NCI-H187 treated with DMSO at 0.1 percent for 48 hours (cell line): ENCODE data around the gene NELFCD.

Source experiments
- DNase-seq: peaks from one replicate; lab custom pipeline; 2025; lab: John Stamatoyannopoulos, UW

Gene NELFCD

GRCh38 chr20:58994390-58995159 lies 13.5 kb downstream of the NELFCD start:
- no peak for DNase-seq

- DNase-seq: no peak
These were observed 14.6 kb downstream of the NELFCD start for GRCh38 chr20:58995461-58996225.

DNA sequence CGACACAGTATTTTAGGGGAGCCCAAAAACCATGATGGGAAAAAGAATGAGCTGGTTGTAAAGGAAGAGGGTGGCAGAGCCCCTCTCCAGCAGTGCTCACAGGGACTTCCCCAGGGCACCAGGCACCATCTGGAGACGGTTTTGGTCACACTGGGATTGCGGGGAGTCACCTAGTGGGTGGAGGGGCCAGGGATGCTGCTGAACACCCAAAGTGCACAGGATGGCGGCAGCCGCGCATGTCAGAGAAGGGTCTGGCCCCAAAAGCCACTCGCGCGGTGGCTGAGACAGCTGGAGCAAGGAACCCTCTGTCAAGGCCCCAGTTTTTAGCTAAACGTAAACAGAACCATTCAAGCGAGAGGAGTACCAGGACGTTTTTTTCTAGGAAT lies 15.2 kb downstream of the NELFCD start:
- DNase-seq: no peak

DNA sequence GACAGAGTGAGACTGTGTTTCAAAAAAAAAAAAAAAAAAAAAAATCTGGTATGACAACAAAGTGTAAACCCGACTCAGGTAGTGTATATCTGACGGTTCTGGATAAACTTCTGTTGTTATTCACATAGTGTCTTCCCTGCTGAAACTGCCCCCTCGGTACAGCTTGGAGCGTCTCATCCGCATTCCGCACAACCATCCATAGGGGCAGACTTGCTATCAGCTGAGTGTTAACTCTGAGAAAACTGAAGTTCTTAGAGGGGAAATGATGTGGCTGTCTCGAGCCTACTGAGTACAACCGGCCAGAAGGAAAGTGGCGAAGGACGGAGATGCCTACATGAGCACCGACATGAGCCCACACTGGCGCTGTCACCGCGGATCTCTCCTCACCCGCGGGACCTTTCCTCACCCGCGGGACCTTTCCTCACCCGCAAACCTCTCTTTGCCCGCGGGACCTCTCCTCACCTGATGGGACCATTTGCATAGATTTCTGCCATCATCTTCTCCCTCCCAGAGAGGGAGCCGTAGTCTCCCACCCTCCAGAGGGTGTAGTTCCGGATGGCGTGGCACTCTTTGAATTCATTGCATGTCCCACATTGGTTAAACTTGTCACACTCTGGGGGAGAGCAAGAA lies 16.2 kb downstream of the NELFCD start:
- DNase-seq: no peak

DNA sequence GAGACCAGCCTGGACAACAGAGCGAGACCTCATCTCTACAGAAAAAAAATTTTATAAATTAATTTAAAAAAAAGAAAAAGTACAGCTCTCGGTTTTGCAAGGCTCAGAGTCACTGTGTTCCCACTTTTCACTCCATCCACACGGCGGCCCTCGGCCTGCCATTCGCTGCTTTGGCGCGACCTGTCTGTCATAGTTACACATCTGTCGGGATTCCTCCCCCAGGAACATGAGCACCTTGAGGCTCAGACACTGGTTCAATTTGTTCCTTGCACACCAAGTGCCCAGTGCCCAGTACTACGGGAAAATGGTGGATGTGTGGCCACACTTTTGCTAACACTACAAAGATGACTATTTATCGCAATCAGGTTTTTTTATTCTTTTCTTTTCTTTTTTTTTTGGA lies 17.6 kb downstream of the NELFCD start:
- no peak for DNase-seq

- no peak for DNase-seq
These were observed 19.3 kb downstream of the NELFCD start for GRCh38 chr20:59000326-59000725.

- DNase-seq: no peak
These were observed 20.0 kb downstream of the NELFCD start for GRCh38 chr20:59001068-59001448.

DNA sequence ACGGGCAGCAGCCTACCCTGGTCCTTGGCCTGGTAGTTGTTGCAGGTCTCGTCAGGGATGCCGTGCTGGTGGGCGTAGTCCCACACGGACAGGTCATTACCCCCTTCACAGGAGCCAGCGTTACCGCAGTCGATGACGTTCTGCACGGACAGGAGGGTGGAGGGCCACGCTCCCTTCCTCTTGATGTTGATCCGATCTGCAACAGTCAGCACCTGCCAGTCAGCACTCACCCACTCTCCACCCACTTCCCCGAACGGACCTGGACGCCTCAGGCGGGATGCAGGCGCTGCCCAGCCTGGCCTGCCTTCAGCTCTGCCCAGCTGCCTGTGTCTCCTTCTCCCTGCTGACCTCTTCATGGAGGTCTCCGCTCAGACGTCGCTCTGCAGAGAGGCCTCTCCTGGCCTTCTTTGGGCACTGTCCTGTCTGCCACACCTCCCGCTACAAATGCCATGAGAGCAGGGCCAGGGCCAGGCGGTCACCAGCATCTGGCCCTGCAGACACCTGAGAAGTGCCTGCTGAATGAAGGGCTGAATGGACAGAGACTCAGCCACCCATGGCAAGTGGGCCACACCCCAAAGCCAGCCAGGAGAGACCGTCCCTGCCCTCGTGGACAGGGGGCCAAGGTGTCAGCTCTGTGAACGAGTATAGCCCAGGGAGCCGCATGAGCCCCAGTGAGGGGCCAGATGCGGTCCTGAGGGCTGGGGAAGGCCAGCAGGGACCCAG lies 20.6 kb downstream of the NELFCD start:
- DNase-seq: no peak

DNA sequence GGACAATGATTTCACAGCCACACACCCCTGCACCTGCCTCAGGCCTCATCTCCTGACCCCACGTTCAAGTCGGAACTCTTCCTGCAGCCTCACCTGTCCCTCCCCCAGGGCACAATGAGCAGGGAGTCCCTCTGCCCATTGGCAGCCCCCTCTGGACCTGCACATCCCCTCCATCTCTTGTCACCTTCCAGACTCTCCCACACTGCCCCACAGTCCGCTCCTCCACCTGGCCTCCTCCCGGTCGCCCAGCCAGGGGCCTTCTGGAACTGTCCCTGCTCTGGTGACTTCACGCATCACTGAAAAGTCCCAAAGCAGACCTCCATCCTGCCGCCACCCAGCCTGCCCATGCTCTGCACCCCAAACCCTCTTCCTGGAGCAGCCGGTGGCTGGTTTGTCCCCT lies 21.3 kb downstream of the NELFCD start:
- DNase-seq: no peak

DNA sequence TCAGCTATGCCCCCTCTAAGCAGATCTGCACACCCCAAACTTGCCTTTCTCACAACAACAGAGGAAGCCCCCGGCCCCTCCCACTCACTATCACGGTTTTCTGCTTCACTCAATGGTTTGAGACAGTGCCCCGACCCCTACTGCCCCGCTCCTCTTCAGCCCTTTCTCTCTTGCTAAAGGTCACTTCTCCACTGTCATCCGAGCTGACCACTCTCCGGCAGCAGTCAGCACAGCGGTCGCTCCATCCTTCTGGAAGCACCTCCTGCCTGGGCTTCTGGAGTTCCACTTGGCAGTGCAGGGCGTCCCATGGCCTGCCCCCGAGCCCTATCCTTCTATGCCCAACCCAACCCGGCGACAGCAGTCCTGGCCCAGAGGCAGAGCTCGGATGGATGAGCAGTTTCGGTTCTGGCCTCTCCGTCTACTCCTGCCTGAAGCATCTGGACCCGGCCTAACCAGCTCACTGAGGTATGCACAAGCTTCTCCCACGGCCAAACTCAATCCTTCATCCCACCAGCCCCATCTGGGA lies 21.9 kb downstream of the NELFCD start:
- DNase-seq: no peak

GRCh38 chr20:59003836-59004492 lies 22.9 kb downstream of the NELFCD start:
- DNase-seq: no peak

GRCh38 chr20:59004493-59004762 lies 23.4 kb downstream of the NELFCD start:
- DNase-seq: no peak

DNA sequence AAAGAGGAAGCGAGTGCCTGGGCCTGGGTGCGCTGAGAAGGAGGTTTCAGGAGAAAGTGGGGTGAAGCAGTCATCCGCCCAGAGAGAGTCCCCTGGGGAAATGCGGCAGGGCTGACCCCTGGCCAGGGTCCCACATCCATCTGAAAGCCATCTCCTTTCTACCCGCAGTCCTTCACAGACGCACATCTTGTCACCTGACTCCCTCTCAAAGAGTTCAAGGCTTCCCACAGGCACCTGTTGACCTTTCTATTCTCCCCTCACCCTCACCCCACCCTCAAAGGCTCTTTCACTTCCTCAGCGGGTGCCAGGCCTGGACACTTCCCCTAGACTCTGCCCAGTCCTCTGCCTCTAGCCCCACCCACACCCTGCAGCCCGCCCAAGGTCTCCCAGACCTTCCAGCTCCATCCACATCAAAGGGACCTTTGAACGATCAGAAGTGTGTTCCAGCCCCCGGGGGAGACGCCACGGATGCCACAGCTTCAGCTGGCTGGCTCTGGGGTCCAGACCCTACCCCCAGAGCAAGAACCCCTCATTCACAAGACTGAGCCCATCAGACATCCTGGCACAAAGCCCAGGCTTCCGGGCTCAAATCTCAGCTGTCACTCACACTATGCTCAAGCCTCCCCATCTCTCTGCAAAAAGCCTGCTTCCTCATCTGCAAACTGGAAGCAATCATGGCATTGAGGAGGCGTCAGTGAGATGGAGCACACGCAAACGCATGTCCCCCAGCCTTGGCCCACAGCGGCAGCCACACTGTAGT lies 23.9 kb downstream of the NELFCD start:
- DNase-seq: no peak

DNA sequence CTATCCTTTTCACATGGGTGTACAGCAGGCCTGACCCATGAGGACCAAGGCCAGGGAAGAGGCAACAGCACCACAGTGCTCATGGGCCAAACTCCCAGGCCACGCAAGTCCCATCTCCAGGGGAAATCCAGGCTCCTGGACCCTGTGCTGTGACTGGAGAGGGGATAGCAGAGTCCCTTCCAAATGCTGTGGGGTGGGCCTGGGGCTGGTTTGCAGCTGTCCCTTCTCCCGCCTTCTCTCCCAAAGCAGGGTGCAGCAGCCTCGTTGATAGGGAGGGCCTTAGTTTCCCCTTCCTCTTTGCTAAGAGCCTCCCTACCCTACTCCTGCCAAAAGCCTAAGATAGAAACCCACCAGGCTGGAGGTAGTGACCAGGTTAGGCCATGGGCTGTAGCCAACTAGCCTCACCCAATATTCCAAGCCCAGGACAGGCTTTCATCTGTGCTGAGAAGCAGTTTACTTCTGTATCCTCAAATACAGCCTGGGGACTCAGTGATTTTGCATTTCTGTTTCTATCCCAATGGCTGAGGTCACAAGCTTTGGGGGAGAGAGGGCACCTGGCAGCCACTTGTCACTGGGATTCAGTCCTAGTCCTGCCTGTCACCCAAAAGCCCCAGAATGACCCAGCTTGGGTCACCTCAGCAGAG lies 24.6 kb downstream of the NELFCD start:
- no peak for DNase-seq

- DNase-seq: no peak
These were observed 25.3 kb downstream of the NELFCD start for GRCh38 chr20:59006167-59006863.

GRCh38 chr20:59006864-59007664 lies 26.0 kb downstream of the NELFCD start, which contains the start of gene CTSZ:
Gene CTSZ, minus strand, starts transcription at chr20:59007254. Its CDS starts 126 bp downstream, at chr20:59007128.
- no peak for DNase-seq

- DNase-seq: no peak
These were observed 26.8 kb downstream of the NELFCD start for GRCh38 chr20:59007665-59008511.

DNA sequence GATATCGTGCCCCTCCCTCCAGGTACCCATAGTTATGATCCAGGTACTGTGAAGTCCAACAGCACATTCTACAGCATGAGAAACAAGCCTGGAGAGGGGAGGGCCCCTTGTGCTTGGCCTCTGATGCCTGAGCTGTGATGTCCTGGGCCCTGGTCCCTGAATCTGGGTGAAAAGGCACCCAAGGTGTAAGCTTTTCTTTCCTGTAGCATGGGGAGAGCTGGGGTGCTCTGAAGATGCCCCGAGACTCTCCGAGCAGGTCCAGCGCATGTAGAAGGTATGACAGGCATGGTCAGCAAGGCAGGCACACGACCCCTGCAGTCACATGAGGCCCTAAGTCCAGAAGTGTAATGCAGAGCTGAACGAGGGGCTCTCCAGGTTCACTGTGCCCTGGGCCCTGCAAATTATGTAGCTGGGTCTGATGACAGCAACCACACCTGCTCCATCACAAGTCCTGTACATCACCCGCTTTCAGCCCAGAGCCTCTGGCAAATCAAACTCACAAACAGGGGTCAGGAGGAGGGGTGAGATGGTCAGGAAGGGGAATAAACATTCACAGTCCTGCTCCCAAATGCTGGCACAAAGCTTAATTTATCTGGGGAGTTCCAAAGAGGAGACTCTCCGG lies 27.8 kb downstream of the NELFCD start:
- no peak for DNase-seq
